OCI-LY1 (cell line): Measurements from ENCODE around the gene NECTIN4.

Source experiments
- H2AFZ ChIP-seq: fragments of 200-600 bp; sonication (generic), shearing (Covaris generic); 2 replicates; pipeline ENCODE4 v1.6.0; 2014; ENCODE audit warnings: antibody characterized with exemption, mild to moderate bottlenecking, low read length
- H3F3A ChIP-seq: fragments of 200-600 bp; sonication (generic), shearing (Covaris generic); 2 replicates; pipeline ENCODE4 v1.6.0; 2014; ENCODE audit warnings: mild to moderate bottlenecking, antibody characterized with exemption, low read length, moderate library complexity; ENCODE audit not compliant: insufficient read depth
- H3K27ac ChIP-seq: fragments of 200-600 bp; sonication (generic); 2 replicates; pipeline ENCODE4 v1.5.1; 2014; ENCODE audit warnings: low read length, mixed run types, mild to moderate bottlenecking, low read depth; ENCODE audit not compliant: poor library complexity, severe bottlenecking
- H3K27me3 ChIP-seq: fragments of 200-600 bp; sonication (generic); 2 replicates; pipeline ENCODE4 v1.6.0; 2014; ENCODE audit warnings: antibody characterized with exemption, mild to moderate bottlenecking, low read length, moderate library complexity; ENCODE audit not compliant: insufficient read depth
- H3K36me3 ChIP-seq: fragments of 200-600 bp; sonication (generic); 2 replicates; pipeline ENCODE4 v1.6.1; 2014; ENCODE audit warnings: mild to moderate bottlenecking, antibody characterized with exemption, low read length, moderate library complexity, mixed read lengths; ENCODE audit not compliant: insufficient read depth
- H3K4me1 ChIP-seq: fragments of 200-600 bp; sonication (generic); 2 replicates; pipeline ENCODE4 v1.5.1; 2014; ENCODE audit warnings: mild to moderate bottlenecking, low read length, moderate library complexity; ENCODE audit not compliant: insufficient read depth, severe bottlenecking
- H3K4me2 ChIP-seq: fragments of 200-600 bp; sonication (generic), shearing (Covaris generic); 2 replicates; pipeline ENCODE4 v1.6.1; 2014; ENCODE audit warnings: low read length
- H3K4me3 ChIP-seq: fragments of 200-600 bp; sonication (generic); 2 replicates; pipeline ENCODE4 v1.5.1; 2014; ENCODE audit warnings: low read length, low read depth, mild to moderate bottlenecking, mixed read lengths; ENCODE audit not compliant: poor library complexity, severe bottlenecking
- H3K79me2 ChIP-seq: fragments of 200-600 bp; shearing (Covaris generic); 2 replicates; pipeline ENCODE4 v1.6.1; 2016; ENCODE audit warnings: mixed run types, low read length, mixed read lengths; ENCODE audit not compliant: insufficient read depth
- H3K9ac ChIP-seq: fragments of 200-600 bp; sonication (generic), shearing (Covaris generic); 2 replicates; pipeline ENCODE4 v1.6.1; 2014; ENCODE audit warnings: mild to moderate bottlenecking, low read length, mixed read lengths
- H3K9me2 ChIP-seq: fragments of 200-600 bp; sonication (generic), shearing (Covaris generic); 2 replicates; pipeline ENCODE4 v1.6.1; 2014; ENCODE audit warnings: low read depth, mild to moderate bottlenecking, low read length, mixed read lengths
- H3K9me3 ChIP-seq: fragments of 200-600 bp; shearing (Covaris generic); 2 replicates; pipeline ENCODE4 v1.6.1; 2014; ENCODE audit warnings: low read length, mixed read lengths
- H4K20me1 ChIP-seq: fragments of 200-600 bp; sonication (generic), shearing (Covaris generic); 2 replicates; pipeline ENCODE4 v1.6.0; 2016; ENCODE audit warnings: mild to moderate bottlenecking, low read length; ENCODE audit not compliant: insufficient read depth
- EZH2 ChIP-seq: fragments of 200-600 bp; sonication (generic), shearing (Covaris generic); IDR thresholded peaks from 2 replicates; pipeline ENCODE4 v1.8.0; 2017; ENCODE audit warnings: borderline replicate concordance, mixed run types, mild to moderate bottlenecking, antibody characterized with exemption, low read length, moderate library complexity, mixed read lengths
- TF ChIP-seq, protein P1 (sequence below): fragments of 200-600 bp; sonication (generic), shearing (Covaris generic); IDR thresholded peaks from 2 replicates; pipeline ENCODE4 v1.5.1; 2017; ENCODE audit warnings: mild to moderate bottlenecking, antibody characterized with exemption, low read length, moderate library complexity, mixed read lengths

Gene NECTIN4

DNA sequence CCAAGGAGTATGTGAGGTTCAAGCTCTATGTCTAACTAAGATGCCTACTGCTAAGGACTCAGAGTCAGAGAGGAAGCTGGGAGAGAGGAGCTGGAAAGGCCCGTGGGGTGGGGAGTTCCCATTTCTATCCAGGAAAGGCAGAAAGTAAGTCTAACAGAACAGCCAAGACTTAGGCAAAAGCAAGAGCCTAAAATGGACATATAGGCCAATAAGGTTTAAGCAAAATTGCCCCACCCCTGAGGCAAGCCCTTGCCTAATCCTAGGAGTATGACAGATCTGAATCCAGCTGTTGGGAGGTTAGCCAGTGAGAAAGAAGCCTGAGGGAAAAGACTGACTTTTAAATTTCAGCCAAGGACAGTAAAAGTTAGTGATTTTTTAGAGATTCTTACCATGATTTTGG is 7.2 kb upstream of the NECTIN4 start:
- no peak overlapping the region for H3K27ac ChIP-seq
- H3K4me2 ChIP-seq, result no peak overlapping the region

DNA sequence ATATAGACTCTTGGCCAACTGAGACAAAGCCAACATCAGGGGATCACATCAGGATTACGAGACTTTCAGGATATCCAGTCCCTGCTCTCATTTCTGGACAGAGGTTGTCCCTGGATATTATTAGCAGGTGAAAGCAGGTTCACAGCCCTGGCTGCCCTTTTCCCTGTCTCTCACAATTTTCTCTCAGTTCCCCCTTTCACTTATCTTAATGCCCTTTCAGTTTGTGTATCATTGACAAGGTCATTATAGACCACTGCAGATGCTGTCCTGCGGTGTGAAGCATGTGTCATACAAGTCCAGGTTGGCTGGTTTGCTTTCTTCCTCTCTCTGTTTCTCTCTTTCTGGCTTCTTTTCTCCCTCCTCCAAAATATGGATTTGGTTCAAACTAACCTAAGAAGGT is 6.7 kb upstream of the NECTIN4 start:
- Histone ChIP-seq H3K27ac (no peak overlapping the region), H4K20me1 (no peaks in the 10 kb centered on the region), H3K79me2 (no peaks in the 10 kb centered on the region), H3K4me1 (peaks cover 16% of the 10 kb centered on the region), H3F3A (no peaks in the 10 kb centered on the region; the same call in 1 of the 2 replicates), H3K9ac (no peak overlapping the region), H3K9me2 (no peaks in the 10 kb centered on the region), H3K27me3 (no peaks in the 10 kb centered on the region; the same call in 1 of the 2 replicates), H2AFZ (no peak overlapping the region), H3K4me3 (no peak overlapping the region), H3K9me3 (no peaks in the 10 kb centered on the region), H3K36me3 (peaks cover 18% of the 10 kb centered on the region), H3K4me2 (no peak overlapping the region)
- no peak for TF ChIP-seq EZH2
- TF ChIP-seq, protein P1, sequence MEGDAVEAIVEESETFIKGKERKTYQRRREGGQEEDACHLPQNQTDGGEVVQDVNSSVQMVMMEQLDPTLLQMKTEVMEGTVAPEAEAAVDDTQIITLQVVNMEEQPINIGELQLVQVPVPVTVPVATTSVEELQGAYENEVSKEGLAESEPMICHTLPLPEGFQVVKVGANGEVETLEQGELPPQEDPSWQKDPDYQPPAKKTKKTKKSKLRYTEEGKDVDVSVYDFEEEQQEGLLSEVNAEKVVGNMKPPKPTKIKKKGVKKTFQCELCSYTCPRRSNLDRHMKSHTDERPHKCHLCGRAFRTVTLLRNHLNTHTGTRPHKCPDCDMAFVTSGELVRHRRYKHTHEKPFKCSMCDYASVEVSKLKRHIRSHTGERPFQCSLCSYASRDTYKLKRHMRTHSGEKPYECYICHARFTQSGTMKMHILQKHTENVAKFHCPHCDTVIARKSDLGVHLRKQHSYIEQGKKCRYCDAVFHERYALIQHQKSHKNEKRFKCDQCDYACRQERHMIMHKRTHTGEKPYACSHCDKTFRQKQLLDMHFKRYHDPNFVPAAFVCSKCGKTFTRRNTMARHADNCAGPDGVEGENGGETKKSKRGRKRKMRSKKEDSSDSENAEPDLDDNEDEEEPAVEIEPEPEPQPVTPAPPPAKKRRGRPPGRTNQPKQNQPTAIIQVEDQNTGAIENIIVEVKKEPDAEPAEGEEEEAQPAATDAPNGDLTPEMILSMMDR, result no peak

More for the DNA sequence above, 7.2 kb upstream of the NECTIN4 start:
- H3K9me2 ChIP-seq, result no peaks in the 10 kb centered on the region
- H3K9me3 ChIP-seq, result no peaks in the 10 kb centered on the region
- no peak overlapping the region for H3K9ac ChIP-seq
- H3F3A ChIP-seq, result no peaks in the 10 kb centered on the region; the same call in 1 of the 2 replicates
- no peaks in the 10 kb centered on the region for H4K20me1 ChIP-seq
- H3K27me3 ChIP-seq, result no peaks in the 10 kb centered on the region; the same call in 1 of the 2 replicates
- peaks cover 16% of the 10 kb centered on the region for H3K4me1 ChIP-seq
- no peak overlapping the region for H3K4me3 ChIP-seq
- H2AFZ ChIP-seq, result no peak overlapping the region
- H3K36me3 ChIP-seq, result peaks cover 21% of the 10 kb centered on the region
- TF ChIP-seq EZH2, result no peak
- TF ChIP-seq, protein P1, result no peak
- H3K79me2 ChIP-seq, result no peaks in the 10 kb centered on the region

DNA sequence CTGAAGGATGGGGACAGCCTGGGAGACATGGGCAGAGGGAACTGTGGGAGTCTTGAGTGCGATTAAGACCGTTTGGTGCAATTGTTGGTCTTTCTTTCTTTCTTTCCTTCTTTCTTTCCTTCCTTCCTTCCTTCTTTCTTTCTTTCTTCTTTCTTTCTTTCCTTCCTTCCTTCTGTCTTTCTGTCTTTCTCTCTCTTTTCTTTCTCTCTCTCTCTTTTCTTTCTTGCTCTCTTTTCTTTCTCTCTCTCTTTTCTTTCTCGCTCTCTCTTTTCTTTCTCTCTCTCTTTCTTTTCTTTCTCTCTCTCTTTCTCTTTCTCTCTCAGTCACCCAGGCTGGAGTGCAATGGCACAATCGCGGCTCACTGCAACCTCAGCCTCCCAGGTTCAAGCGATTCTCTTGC is 5.9 kb upstream of the NECTIN4 start:
- peaks cover 13% of the 10 kb centered on the region for H3K36me3 ChIP-seq
- H3K79me2 ChIP-seq, result no peaks in the 10 kb centered on the region
- no peak overlapping the region for H3K9ac ChIP-seq
- no peak overlapping the region for H2AFZ ChIP-seq
- peaks cover 16% of the 10 kb centered on the region for H3K4me1 ChIP-seq
- H3F3A ChIP-seq, result no peaks in the 10 kb centered on the region
- no peak overlapping the region for H3K4me2 ChIP-seq
- no peaks in the 10 kb centered on the region for H3K9me2 ChIP-seq
- H3K9me3 ChIP-seq, result no peaks in the 10 kb centered on the region
- no peaks in the 10 kb centered on the region; the same call in 1 of the 2 replicates for H3K27me3 ChIP-seq
- H3K27ac ChIP-seq, result no peak overlapping the region
- no peak overlapping the region for H3K4me3 ChIP-seq
- H4K20me1 ChIP-seq, result no peaks in the 10 kb centered on the region
- no peak for TF ChIP-seq EZH2
- TF ChIP-seq, protein P1, result no peak
